PFSK-1 (cell line): Measurements from ENCODE around the gene LBX1.

ENCODE experiments used
- FOXP2 ChIP-seq: optimal IDR thresholded peaks from 2 replicates; pipeline ENCODE3; 2011; ENCODE audit warnings: borderline replicate concordance, control low read depth, inconsistent platforms; ENCODE audit not compliant: insufficient read depth; ENCODE audit errors: extremely low read length, extremely low read depth
- POLR2AphosphoS5 ChIP-seq: IDR thresholded peaks from 2 replicates; pipeline ENCODE4 v1.6.1; 2012; ENCODE audit warnings: low read depth, mild to moderate bottlenecking, control low read depth, low read length, moderate library complexity
- REST ChIP-seq, 2 experiments: IDR thresholded peaks; 2 replicates each; pipeline versions ENCODE4 v1.6.1 to v1.8.0; 2011 to 2012; ENCODE audit warnings: low read depth in 2 of 2, low read length in 2 of 2, control low read depth in 1 of 2, inconsistent platforms in 1 of 2, mild to moderate bottlenecking in 1 of 2, moderate library complexity in 1 of 2; ENCODE audit not compliant: insufficient read depth in 1 of 2
- SIN3A ChIP-seq: IDR thresholded peaks from 2 replicates; pipeline ENCODE4 v1.6.1; 2012; ENCODE audit warnings: mild to moderate bottlenecking, low read length, moderate library complexity, borderline replicate concordance; ENCODE audit not compliant: insufficient read depth
- TAF1 ChIP-seq: IDR thresholded peaks from 2 replicates; pipeline ENCODE4 v1.6.1; 2012; ENCODE audit warnings: low read length, control low read depth, borderline replicate concordance; ENCODE audit not compliant: insufficient read depth

The LBX1 gene

GRCh38 chr10:101270763-101271162 is 41.5 kb upstream of the LBX1 start:
- no peak for TF ChIP-seq POLR2AphosphoS5
- TF ChIP-seq REST (IDR thresholded peaks at IDR 0.05; ENCODE audit: insufficient read depth in 1 of 2, low read depth in 2 of 2, low read length in 2 of 2), result no peak
- TF ChIP-seq TAF1, result no peak
- no peak for TF ChIP-seq FOXP2
- no peak for TF ChIP-seq SIN3A

GRCh38 chr10:101267776-101268175 is 38.5 kb upstream of the LBX1 start:
- TF ChIP-seq REST (IDR thresholded peaks at IDR 0.05; ENCODE audit: insufficient read depth in 1 of 2, low read depth in 2 of 2, low read length in 2 of 2) (no peak), SIN3A (no peak), TAF1 (no peak), POLR2AphosphoS5 (no peak), FOXP2 (no peak)

- TF ChIP-seq TAF1 (no peak), SIN3A (no peak), REST (IDR thresholded peaks at IDR 0.05; ENCODE audit: insufficient read depth in 1 of 2, low read depth in 2 of 2, low read length in 2 of 2) (no peak), FOXP2 (no peak), POLR2AphosphoS5 (no peak)
Observed at GRCh38 chr10:101267290-101267680, 38.0 kb upstream of the LBX1 start.

GRCh38 chr10:101266381-101267289 is 37.4 kb upstream of the LBX1 start:
- no peak for TF ChIP-seq FOXP2
- TF ChIP-seq POLR2AphosphoS5, result no peak
- TF ChIP-seq REST (IDR thresholded peaks at IDR 0.05; ENCODE audit: insufficient read depth in 1 of 2, low read depth in 2 of 2, low read length in 2 of 2), result no peak
- TF ChIP-seq TAF1, result no peak
- no peak for TF ChIP-seq SIN3A
